WERI-Rb-1 (cell line): ENCODE results near the gene ULK4.
"Not testable (repeated sequence)": the region's sequence is repeated elsewhere in the genome, so short reads cannot be mapped to it uniquely, and the experiment has no call there.

Experiments used
- DNase-seq: peaks from one replicate; pipeline ENCODE4 v3.0.0-alpha.2; 2020
- H3K27ac ChIP-seq: fragments of 250-450 bp; sonication (Bioruptor Pico); 2 replicates; pipeline ENCODE4 v1.5.1; 2020; ENCODE audit warnings: mild to moderate bottlenecking, moderate library complexity
- H3K27me3 ChIP-seq: fragments of 250-450 bp; sonication (Bioruptor Pico); 2 replicates; pipeline ENCODE4 v1.5.1; 2021; ENCODE audit warnings: mild to moderate bottlenecking, low read depth, moderate library complexity; ENCODE audit not compliant: insufficient read depth, severe bottlenecking
- H3K36me3 ChIP-seq: fragments of 250-450 bp; sonication (Bioruptor Pico); 2 replicates; pipeline ENCODE4 v1.5.1; 2020; ENCODE audit warnings: mild to moderate bottlenecking, moderate library complexity
- H3K4me3 ChIP-seq: 2 replicates; pipeline ENCODE4 v1.5.1; 2011; ENCODE audit warnings: low read depth, mild to moderate bottlenecking, control low read depth, low read length
- H3K9me3 ChIP-seq: fragments of 250-450 bp; sonication (Bioruptor Pico); 2 replicates; pipeline ENCODE4 v1.5.1; 2021; ENCODE audit warnings: mild to moderate bottlenecking, moderate library complexity; ENCODE audit not compliant: severe bottlenecking
- CTCF ChIP-seq: IDR thresholded peaks from 2 replicates; pipeline ENCODE4 v1.5.1; 2011; ENCODE audit warnings: low read depth, mild to moderate bottlenecking, control low read depth, inconsistent platforms, low read length

The ULK4 gene

GRCh38 chr3:41794748-41795589, 166.9 kb downstream of the ULK4 start:
- no peak overlapping the region for H3K27ac ChIP-seq
- no peak for TF ChIP-seq CTCF
- H3K9me3 ChIP-seq, result no peaks in the 10 kb centered on the region

GRCh38 chr3:41792806-41793205, 169.1 kb downstream of the ULK4 start:
- no peaks in the 10 kb centered on the region for H3K36me3 ChIP-seq
- no peak for DNase-seq
- no peak for TF ChIP-seq CTCF
- no peaks in the 10 kb centered on the region for H3K27me3 ChIP-seq
- H3K4me3 ChIP-seq, result no peak overlapping the region
- no peak overlapping the region for H3K27ac ChIP-seq
- H3K9me3 ChIP-seq, result no peaks in the 10 kb centered on the region

More at GRCh38 chr3:41794748-41795589, 166.9 kb downstream of the ULK4 start:
- DNase-seq, result no peak
- no peak overlapping the region for H3K4me3 ChIP-seq
- no peaks in the 10 kb centered on the region for H3K36me3 ChIP-seq
- no peaks in the 10 kb centered on the region for H3K27me3 ChIP-seq

- H3K9me3 ChIP-seq, result no peaks in the 10 kb centered on the region
- H3K4me3 ChIP-seq, result no peak overlapping the region
- no peak overlapping the region for H3K27ac ChIP-seq
- DNase-seq, result no peak
- TF ChIP-seq CTCF, result no peak
- no peaks in the 10 kb centered on the region for H3K36me3 ChIP-seq
- H3K27me3 ChIP-seq, result no peaks in the 10 kb centered on the region
These were observed 192.8 kb downstream of the ULK4 start for GRCh38 chr3:41769106-41769505.

GRCh38 chr3:41768363-41768762, 193.5 kb downstream of the ULK4 start:
- H3K9me3 ChIP-seq, result no peaks in the 10 kb centered on the region
- TF ChIP-seq CTCF, result no peak
- DNase-seq, result no peak

GRCh38 chr3:41762867-41763266, 199.0 kb downstream of the ULK4 start:
- H3K27ac ChIP-seq, H3K27me3 ChIP-seq, H3K36me3 ChIP-seq, H3K4me3 ChIP-seq, DNase-seq, H3K9me3 ChIP-seq: not testable (repeated sequence)

More at GRCh38 chr3:41768363-41768762, 193.5 kb downstream of the ULK4 start:
- H3K27me3 ChIP-seq, result no peaks in the 10 kb centered on the region
- no peaks in the 10 kb centered on the region for H3K36me3 ChIP-seq
- H3K27ac ChIP-seq, result no peak overlapping the region
- H3K4me3 ChIP-seq, result no peak overlapping the region

GRCh38 chr3:41753651-41754050, 208.3 kb downstream of the ULK4 start:
- H3K4me3 ChIP-seq, result no peak overlapping the region
- no peaks in the 10 kb centered on the region for H3K27me3 ChIP-seq
- no peak overlapping the region for H3K27ac ChIP-seq
- no peaks in the 10 kb centered on the region for H3K9me3 ChIP-seq
- H3K36me3 ChIP-seq, result no peaks in the 10 kb centered on the region
- TF ChIP-seq CTCF, result no peak
- no peak for DNase-seq
